GM19463 (cell line): ENCODE data around the gene PDHX.

Experiments
- ATAC-seq: cut with Tn5 transposase; IDR thresholded peaks from one replicate; pipeline ENCODE4 v1.9.1; 2021; ENCODE audit warnings: mild to moderate bottlenecking, moderate library complexity; ENCODE audit not compliant: unreplicated experiment

PDHX gene

DNA sequence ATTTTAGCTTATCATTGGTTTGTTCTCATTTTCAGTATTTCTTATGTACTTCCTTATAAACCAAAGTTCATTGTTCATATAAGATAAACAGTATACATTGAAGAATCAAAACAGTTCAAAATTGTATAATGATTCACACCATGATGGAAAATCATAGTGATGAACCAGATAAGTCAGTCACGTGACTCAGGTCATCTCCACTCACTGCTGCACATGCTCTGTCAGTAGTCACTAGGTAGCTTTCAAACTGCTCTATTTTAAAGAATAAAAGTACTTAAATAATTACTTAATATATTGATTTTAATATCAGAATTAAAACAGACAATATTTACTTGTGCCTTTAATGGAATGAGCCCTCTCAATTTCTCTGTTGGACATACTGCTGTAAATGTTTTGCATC, 37.5 kb downstream of the PDHX start:
- ATAC-seq = no peak

GRCh38 chr11:34957206-34957605, 40.8 kb downstream of the PDHX start:
- ATAC-seq = no peak

DNA sequence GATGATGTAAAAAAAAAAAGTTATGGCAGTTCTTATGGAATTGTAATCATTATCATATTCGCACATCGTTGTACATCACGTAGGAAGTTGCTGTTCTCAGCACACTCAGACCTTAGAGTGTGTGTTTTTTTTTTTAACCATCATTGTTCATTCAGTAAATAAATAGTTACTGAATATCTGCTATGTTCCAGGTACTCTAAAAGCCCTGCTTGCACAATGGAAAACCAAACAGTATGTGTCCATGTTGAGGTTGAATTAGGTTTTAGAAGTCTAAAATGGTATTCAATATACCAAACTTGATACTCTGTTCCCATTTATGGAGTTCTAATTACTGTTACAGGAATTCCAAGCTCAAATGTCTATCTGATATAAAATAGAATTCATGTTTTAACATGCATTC, 41.2 kb downstream of the PDHX start:
- no peak for ATAC-seq

GRCh38 chr11:34959770-34960169, 43.4 kb downstream of the PDHX start:
- ATAC-seq = no peak

DNA sequence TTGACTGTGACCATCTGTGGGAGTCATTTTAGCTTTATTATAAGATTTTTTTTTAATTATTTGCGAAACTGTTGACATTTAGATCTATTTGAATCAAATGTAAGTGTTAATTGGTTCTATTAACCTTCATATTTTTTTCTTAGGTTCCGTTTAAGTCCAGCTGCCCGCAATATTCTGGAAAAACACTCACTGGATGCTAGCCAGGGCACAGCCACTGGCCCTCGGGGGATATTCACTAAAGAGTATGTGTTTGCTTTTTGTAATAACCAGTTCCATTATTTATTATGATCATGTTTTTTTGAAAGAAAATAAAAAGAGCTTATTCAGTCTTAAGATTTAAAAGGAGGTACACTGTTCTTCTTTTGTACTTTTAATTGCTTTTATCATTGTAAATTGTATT, 43.9 kb downstream of the PDHX start:
- no peak for ATAC-seq

GRCh38 chr11:34962034-34962433, 45.6 kb downstream of the PDHX start:
- ATAC-seq = no peak

GRCh38 chr11:34963351-34963750, 46.9 kb downstream of the PDHX start:
- no peak for ATAC-seq

DNA sequence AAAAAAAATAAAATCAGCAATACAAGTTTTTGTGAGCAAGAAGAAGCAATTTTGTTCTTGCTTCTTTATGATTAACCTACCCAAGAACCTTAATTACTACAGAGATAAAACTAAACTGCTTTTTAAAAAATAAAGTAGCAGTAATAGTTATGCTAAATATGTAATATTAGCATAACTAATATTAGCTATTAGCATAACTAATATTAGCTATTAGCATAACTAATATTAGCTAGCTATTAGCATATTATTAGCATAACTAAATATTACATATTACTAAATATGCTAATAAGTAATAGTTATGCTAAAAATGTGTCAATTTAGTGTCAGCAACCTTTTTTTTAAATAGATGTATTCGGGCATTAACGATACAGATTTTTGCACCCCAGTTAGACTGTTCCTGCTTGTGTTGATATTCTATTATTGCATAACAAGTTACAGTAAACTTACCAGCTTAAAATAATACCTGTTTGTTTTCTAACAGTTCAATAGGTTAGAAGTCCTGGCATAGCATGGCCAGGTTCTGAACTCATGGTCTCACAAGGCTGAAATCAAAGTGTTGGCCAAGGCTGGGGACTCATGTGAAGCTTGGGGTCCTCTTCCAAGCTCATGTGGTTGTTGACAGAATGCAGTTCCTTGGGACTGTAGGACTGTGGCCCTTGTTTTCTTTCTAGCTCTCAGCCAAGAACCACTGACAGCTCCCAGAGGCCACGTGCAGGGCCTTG, 48.4 kb downstream of the PDHX start:
- no peak for ATAC-seq

DNA sequence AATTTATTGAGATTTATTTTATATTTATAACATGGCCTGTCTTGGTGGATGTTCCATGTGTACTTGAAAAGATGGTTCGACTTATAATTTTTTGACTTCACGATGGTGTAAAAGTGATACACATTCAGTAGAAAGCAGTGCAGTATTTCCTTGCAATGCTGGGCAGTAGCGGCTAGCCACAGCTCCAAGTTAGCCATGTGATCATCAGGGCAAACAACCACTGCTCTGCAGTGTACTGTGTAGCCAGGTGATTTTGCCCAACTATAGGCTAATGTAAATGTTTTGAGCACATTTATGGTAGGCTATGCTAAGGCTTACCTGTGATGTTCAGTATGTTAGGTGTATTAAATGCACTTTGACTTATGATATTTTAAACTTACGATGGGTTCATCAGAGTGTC, 52.4 kb downstream of the PDHX start:
- ATAC-seq = no peak

GRCh38 chr11:34970033-34970432, 53.6 kb downstream of the PDHX start:
- no peak for ATAC-seq

- no peak for ATAC-seq
These were observed 54.1 kb downstream of the PDHX start for GRCh38 chr11:34970480-34970879.

GRCh38 chr11:34971928-34972327, 55.5 kb downstream of the PDHX start:
- no peak for ATAC-seq

- no peak for ATAC-seq
These were observed 55.9 kb downstream of the PDHX start for GRCh38 chr11:34972366-34972765.

- ATAC-seq = no peak
These were observed 56.5 kb downstream of the PDHX start for GRCh38 chr11:34972892-34973291.

- ATAC-seq = no peak
These were observed 59.1 kb downstream of the PDHX start for GRCh38 chr11:34975482-34975881.

- no peak for ATAC-seq
These were observed 60.2 kb downstream of the PDHX start for GRCh38 chr11:34976496-34977088.

GRCh38 chr11:34977089-34977912, 60.9 kb downstream of the PDHX start:
- ATAC-seq = no peak

GRCh38 chr11:34978236-34979191, 62.1 kb downstream of the PDHX start:
- ATAC-seq = no peak

- ATAC-seq = no peak
These were observed 68.1 kb downstream of the PDHX start for GRCh38 chr11:34984514-34984913.

- ATAC-seq = no peak
These were observed 70.6 kb downstream of the PDHX start for GRCh38 chr11:34986883-34987520.
